Left forelimb (tissue), 1 donor: Measurements from ENCODE around the gene MYPOP.
"Not testable (repeated sequence)": the region's sequence is repeated elsewhere in the genome, so short reads cannot be mapped to it uniquely, and the experiment has no call there.

Experiments
- DNase-seq: peaks from one replicate; pipeline ENCODE4 v3.0.0-alpha.2; 2018; ENCODE audit warnings: low spot score

Gene MYPOP

DNA sequence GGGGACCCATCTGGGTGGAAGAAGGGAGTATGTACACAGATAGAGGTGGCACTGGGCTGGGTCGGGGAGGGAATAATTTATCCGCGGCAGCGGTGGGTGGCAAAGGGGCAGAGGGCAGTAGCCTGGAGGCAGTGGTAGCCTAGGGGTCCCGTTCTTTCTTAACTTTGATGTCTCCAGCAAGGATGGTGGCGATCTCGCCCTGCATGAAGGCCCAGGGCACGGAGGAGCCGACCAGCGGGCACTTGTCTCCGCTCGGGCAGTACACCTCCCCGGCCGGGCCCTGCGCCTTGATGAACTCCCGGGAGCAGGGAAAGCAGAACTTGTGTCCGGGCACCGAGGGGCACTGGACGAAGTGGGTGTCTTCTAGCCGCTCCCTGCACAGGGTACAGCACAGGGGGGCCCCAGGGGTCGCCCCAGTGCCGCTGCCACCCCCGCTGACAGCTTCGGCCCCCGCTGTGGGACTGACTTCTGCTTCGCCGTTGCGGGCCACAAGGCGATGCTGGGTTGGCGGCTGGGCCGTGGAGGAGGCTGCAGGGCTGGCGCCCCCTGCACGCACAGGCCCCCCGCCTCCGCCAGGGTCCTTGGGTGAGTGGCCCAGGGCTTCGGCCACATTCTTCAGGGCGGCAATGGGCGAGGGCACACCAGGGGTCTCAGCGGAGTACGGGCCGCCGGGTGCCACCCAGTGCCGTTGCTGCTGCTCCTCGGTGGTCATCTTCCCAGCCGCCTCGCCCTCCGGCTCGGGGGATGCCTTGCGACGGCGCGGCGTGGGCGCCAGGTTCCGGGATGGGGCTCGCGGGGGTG is 18.3 kb downstream of the MYPOP start:
- no peak for DNase-seq

DNA sequence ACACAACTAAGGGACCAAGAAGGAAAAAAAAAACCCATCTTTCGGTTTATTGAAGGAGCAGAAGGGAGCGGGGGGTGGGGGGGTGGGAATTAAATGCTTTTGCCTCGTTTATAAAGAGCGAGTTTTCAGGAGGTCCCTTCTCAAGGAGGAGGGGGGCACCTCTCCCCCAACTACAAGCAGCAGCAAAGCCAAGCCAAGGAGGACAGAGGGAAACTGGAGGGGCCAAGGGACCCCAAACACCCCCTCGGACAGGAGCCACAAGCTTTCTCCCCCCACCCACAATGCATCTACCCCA is 18.9 kb downstream of the MYPOP start:
- no peak for DNase-seq

DNA sequence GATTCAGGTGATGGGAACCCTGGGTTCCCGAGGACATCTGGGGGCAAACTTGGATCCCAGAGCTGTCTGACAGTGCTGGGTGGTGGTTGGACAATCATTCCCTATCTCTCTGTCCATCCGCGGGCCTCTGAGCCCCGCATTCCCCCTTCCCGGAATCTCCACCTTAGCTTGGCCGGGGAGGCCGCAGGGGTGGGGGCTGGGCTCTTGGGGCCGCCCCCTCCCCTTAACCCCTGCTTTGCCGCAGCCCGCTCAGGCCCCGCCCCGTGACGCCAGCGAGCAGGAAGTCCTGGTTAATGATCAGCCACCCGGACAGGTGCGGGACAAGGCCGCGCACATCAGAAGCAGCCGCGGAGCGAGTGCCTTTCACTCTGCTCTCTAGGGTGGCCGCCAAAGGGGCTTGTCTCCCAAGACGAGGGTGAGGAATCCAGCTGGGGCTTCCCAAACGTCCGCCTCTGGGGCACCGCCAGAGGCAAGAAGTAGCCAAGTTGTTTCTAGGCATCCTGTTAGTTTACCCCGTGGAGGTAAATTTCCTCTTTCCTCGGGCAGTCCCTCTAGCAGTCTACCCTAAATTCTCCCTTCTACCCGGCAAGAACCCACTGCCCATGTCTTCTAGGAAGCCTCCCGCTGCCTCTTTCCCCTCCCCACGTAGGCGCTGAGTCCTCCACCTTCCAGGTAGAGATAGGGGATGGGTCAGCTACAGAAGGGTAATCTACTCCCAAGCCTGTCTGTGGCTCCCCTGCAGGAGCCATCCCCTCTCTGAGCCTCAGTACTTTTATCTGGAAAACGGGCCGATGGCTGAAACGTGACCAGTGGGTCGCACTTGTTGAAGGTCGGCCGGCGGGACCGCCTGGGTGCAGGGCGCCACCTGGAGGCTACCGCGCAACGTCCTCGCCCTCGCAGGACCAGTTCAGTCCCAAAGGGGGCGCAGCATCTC is 19.5 kb downstream of the MYPOP start:
- DNase-seq = no peak

DNA sequence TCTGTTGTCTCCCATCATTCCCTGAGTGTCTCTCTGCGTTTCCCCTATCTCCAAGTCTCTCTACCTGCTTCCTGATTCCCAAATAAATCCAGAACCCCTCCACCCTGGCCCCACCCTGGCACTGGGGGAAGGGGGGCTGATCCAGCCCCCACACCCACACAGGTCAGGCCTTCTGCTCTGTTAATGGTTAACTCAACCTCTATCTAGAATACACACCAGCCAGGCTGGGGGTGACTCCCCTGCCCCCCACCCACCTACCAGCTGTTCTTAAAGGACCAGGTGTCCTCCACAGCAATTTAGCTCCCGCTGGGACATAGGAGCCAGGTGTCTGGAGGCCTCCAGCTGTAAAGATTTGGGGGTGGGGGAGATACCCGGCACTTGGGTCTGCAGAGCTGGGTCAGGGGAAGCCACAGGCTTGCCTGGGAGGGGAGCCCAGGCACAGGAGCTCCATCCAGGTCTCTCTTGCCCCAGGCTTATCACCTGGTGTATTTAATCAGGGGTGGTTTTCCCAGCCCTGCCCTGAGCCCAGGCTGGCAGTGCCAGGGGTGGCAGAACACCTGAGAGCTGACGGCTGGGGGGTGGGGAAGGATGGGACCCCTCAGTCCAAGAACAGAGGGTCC is 20.4 kb downstream of the MYPOP start:
- no peak for DNase-seq

DNA sequence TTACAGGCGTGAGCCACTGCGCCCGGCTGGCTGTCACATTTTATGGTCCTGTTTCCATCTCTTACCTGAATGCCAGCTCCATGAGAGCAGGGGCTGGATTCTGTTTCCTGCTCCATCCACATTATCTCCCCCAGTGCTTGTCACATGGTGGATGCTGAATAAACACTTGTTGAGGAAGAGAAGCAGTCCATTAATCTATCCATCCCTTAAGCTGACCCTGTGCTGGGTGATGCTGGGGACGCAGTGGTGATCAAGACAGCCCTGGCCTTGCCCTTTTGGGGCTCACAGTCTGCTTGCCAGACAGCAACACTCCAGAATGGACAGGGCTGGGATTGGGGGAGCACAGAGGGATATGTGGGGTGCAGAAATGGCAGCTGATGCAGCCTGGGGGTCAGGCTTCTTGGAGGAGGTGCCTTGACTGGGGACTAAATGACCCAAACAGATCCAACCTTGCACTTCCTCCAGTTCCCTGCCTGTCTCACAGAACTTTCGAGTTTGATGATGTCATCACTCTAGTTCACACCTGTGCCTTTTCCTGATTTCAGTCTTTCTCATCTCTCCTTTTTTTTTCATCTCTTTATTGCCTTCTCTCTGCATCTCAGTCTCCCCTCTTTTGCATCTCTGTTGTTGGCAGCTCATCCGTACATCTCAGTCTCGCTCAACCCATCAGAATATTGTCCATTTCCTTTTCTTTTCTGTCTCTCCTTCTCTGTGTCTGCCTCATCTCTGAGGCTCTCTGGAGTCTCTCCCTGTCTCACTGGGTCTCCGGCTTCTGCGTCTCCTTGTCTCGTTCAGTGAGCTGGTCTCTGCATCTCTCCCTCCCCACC is 21.1 kb downstream of the MYPOP start:
- DNase-seq = no peak

DNA sequence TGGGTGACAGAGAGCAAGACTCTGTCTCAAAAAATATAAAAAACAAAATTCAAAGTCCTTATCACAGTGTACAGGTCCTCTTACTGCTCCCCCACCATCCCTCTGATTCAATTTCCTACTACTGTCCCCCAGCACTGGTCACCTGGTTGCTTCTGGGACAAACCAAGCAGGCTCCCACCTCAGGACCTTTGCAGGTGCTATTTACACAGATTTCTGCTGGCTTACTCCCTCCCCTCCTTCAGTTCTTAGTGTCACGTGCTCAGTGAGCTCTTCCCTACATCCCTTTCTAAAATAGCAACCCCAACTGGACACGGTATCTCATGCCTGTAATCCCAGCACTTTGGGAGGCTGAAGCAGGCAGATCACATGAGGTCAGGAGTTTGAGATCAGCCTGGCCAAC is 22.4 kb downstream of the MYPOP start:
- no peak for DNase-seq

DNA sequence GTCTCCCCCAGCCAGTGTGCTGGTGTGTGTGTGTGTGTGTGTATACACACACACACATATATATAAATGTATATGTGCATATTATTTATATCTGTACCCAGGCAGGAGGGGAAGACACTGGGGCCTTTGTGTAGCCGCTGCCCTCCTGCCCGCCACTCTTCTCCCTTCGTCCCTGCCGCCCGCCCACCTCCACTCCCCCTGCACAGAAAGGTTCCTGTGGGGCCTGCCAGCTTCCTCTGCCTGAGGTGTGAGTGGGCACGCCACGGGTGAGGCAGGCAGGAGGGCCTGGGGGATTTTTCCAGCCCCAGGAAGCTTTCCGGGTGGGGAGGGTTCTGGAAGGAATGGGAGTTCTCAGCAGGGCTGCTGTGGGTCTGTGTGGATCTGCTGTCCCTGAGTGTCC is 23.4 kb downstream of the MYPOP start:
- DNase-seq = no peak

DNA sequence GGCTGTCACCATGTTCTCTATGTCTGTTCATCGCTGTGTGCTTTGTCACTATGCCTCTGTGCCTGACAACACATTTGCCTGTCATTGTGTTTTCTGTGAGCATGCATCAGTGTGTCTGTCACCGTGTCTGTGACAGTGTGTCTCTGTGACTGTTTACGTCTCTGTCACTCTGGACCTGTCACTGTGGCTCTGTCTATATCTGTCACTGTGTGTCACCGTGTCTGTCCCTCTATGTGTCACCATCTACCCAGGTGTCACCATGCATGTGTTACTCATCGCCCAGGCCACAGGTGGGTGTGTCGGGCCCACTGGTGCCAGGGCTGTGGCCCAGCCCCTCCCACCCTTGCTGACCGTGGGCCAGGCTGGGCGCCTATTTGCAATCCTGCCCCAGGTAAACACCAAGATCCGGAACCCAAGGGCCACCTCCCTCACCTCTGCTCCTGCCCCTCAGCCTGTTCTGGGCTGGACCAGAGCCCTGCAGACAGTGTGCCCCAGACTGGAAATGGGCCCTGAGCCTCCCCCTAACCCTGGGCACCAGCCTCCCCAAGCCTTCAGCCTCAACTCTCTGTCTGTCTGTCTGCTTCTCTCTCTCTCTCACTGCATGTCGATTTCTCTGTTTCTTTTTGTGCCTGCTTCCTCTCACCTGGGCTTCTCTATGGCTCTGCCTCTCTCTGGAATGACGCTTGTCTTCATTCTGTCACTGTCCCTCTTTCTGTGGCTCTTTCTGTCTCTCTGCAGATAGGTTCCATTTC is 24.2 kb downstream of the MYPOP start:
- no peak for DNase-seq

DNA sequence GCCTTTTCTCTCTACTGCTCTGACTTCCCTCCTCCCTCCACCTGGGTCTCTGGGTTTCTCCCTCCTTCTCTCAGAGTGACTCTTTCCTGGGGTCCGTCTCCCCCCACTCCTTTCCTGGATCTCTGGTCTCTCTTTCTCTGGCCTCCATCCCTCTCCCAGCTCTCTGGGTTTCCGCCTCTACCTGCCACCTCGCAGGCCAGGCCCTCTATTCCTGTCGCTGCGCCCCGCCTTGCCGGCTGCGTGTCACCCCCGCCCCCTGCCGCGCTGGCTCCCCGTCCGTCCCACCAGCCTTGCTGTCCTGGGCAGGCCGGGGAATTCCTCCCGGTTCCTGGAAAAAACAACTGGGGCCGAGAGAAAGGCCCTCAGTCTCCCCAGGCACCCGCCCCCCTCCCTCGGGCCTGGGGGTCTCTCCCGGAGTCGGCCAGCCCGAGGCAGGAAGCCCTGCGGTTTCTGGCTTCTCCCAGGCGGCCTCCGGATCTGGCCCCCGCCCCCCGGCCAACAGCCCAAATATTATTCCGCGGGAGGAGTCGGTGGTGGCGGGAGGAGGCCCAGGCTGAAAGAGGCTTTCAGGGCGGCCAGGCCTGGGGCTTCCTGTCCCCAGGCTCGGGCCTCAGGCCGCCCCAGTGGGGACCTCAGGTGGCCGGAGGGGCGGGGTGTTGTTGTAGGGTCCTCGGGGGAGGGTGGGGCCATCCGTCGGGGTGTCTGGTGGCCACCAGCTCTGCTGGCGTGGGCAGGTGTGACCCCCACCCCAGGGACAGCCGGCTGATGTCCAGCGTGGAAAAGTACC is 25.8 kb downstream of the MYPOP start:
- no peak for DNase-seq

DNA sequence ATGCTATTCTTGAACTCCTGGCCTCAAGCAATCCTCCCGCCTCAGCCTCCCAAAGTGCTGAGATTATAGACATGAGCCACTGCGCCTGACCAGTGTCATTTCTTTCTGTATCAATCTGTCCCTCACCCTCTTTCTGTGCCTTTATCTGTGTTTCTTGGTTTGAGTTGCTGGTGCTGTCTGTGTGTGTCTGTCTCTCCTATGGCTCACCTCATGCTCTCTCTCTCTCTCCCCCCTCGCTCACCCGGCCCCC is 26.3 kb downstream of the MYPOP start:
- no peak for DNase-seq

DNA sequence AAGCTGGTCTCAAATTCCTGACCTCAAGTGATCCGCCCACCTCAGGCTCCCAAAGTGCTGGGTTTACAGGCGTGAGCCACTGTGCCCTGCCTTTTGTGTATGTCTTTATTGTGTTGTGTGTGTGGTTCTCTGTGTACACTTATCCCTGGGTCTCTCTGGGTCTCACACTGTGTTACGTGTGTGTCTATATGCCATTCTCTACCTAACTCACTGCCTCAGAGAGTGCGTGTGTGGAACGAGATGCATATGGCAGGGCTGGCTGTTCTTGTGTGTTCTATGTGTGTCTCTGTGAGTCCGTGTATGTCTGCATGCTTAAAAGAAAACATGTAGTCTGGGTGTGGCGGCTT is 27.8 kb downstream of the MYPOP start:
- no peak for DNase-seq

DNA sequence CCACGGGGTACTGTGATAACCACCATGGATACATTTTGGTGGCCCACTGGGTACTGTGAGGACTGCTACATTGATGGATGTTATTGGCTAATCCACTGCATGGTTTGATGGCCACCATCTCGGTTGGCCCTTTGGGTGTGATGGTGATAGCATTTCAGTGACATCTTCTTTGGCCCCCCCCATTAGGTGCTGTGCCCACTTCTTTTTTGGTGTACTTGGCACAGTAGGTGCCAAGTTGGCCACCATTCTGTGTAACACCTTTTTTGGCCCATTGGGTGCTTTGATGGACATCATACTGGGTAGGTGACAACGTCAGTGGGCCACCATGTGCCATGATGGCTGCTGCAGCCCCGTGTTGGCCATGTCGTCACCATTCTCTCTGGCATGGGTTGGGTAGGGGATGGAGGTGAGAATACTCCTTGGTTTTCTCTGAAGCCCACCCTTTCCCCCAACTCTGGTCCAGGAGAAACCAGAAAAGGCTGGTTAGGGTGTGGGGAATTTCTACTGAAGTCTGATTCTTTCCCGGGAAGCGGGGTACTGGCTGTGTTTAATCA is 29.1 kb downstream of the MYPOP start:
- no peak for DNase-seq

DNA sequence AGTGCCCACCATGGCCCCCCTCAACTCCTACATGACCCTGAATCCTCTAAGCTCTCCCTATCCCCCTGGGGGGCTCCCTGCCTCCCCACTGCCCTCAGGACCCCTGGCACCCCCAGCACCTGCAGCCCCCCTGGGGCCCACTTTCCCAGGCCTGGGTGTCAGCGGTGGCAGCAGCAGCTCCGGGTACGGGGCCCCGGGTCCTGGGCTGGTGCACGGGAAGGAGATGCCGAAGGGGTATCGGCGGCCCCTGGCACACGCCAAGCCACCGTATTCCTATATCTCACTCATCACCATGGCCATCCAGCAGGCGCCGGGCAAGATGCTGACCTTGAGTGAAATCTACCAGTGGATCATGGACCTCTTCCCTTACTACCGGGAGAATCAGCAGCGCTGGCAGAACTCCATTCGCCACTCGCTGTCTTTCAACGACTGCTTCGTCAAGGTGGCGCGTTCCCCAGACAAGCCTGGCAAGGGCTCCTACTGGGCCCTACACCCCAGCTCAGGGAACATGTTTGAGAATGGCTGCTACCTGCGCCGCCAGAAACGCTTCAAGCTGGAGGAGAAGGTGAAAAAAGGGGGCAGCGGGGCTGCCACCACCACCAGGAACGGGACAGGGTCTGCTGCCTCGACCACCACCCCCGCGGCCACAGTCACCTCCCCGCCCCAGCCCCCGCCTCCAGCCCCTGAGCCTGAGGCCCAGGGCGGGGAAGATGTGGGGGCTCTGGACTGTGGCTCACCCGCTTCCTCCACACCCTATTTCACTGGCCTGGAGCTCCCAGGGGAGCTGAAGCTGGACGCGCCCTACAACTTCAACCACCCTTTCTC is 30.1 kb downstream of the MYPOP start:
- no peak for DNase-seq

DNA sequence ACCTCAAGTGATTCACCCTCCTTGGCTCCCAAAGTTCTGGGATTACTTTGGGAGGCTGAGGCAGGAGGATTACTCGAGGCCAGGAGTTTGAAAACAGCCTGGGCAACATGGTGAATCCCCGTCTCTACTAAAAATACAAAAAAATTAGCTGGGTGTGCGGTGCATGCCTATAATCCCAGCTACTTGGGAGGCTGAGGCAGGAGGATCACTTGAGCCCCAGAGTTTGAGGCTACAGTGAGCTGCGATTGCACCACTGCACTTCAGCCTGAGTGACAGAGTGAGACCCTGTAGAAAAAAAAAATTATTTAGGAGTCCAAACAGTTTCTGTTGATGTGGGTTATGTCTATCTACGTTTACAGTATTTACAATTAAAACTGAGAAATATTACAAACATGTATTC is 31.6 kb downstream of the MYPOP start:
- no peak for DNase-seq

DNA sequence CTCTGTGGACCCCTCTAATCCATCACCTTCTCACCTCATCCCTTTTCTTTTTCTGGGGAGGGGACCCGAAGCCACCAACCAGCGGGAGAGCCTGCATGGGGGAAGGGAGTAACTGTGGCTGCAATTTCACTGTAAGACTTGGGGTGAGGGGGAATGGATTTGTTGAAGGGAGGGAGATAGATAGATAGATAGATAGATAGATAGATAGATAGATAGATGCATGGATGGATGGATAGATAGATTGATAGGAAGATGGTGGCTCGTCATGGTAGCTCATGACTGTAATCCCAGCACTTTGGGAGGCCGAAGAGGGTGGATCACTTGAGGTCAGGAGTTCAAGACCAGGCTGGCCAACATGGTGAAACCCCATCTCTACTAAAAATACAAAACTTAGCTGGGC is 35.2 kb downstream of the MYPOP start:
- not testable (repeated sequence) for DNase-seq

DNA sequence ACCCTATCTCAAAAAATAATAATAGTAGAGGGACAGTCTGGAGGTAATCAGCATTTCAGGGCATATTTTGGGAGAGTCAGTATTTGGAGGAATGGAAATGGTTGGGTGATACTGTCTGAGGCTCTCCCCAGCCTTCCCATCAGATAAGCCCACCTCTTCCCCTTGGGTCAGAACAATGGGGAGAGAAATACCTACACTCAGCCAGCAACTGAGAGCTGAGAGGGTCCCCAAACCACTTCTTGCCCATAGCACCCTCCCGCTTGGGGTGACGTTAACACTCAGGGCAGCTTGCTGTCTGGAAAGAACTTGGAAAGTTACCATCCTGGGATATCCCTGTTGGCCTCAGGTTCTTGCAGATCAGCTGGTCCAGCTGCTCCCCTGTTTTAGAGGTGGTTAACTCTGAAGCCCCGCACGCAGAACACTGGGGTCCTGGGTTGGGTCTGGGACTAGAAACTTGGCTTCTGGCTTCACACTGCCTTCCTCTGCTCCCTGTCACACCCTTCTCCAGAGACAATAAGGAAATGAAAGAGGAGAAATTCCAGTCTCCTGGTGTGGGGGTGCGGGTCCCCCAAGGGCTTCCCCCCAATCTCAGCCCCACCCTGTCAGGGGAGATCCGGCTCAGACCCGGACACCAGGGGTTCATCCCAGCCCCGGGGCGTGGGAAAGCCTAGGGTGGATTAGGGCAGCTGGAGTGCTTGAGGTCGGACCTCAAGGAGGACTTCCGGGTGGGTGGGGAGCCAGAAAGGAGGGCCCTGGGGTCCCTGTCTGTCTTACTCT is 35.8 kb downstream of the MYPOP start:
- no peak for DNase-seq

DNA sequence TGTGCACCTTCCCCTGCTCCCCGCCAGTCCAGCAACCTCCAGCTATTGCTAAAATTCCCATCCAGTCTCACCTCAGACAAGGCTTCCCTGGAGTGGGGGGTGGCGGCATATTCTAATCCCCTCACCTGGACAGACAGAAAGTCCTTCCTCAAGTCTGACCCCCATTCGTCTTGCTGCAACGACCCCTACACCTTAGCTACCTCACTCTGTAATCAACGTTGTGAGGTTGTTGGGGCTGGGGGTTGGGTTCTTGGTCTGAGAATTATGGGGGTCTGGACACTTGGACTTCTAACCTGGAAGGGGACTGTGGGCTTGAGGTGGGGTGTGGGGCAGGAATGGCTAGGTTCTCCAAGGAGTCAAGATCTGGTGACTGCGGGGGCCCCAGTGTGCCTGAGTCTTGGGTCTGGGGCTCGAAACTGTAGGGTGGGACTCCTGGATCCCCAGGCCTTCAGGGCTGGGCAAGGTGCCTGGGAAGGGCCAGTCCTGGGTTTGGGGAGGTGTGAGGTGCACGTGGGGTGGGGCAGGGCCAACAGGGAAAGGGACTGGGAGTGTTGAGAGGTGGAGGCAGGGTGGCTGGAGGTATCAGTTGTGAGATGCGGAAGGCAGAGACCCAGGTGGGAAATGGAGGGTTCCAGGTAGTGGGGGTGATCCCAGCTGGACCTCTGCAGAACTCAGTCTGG is 37.0 kb downstream of the MYPOP start:
- no peak for DNase-seq

DNA sequence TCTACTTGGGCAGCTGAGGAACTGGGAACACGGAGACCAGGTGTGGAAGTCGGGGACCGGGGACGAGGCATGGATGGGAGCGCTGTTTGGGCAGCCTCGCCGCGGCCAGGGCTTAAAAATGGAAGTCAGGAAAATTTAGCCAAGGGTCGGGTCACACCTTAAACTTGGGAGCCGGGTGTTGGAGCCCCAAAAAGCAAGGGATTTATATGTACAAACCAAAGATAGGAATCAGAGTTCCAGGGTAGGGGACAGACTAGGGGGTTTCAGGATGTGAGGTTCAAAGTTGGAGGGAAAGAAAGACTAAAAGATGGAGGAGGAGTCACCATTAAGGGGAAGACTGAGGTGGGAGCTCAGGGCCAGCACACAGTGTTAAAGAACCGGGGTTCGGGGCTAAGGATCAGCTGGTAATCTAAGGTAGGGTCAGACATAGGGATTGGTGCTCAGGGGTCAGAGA is 37.8 kb downstream of the MYPOP start:
- DNase-seq = no peak
